SU-DHL-6 (cell line): ENCODE results near the gene DMBX1.

Source experiments
- H2AFZ ChIP-seq: fragments of 200-600 bp; sonication (generic); 2 replicates; pipeline ENCODE4 v1.6.1; 2014; ENCODE audit warnings: low read depth, mild to moderate bottlenecking, moderate library complexity, mixed read lengths, antibody characterized with exemption, low read length; ENCODE audit not compliant: severe bottlenecking
- H3F3A ChIP-seq: fragments of 200-600 bp; shearing (Covaris generic); 2 replicates; pipeline ENCODE4 v1.6.0; 2016; ENCODE audit warnings: antibody characterized with exemption, mild to moderate bottlenecking; ENCODE audit not compliant: insufficient read depth
- H3K27ac ChIP-seq: fragments of 200-600 bp; sonication (generic); 2 replicates; pipeline ENCODE4 v1.5.1; 2016; ENCODE audit warnings: low read depth, mild to moderate bottlenecking, low read length, moderate library complexity, mixed read lengths
- H3K27me3 ChIP-seq: fragments of 200-600 bp; sonication (generic), shearing (Covaris generic); 2 replicates; pipeline ENCODE4 v1.6.0; 2014; ENCODE audit warnings: mild to moderate bottlenecking, low read length
- H3K36me3 ChIP-seq: fragments of 200-600 bp; sonication (generic); 2 replicates; pipeline ENCODE4 v1.6.1; 2014; ENCODE audit warnings: mild to moderate bottlenecking, low read length, mixed read lengths
- H3K4me2 ChIP-seq: fragments of 300-600, 200-600 bp; shearing (Covaris generic), sonication (generic); 2 replicates; pipeline ENCODE4 v1.6.0; 2014; ENCODE audit warnings: low read length, low read depth, mild to moderate bottlenecking; ENCODE audit not compliant: poor library complexity, severe bottlenecking
- H3K4me3 ChIP-seq: fragments of 200-600 bp; sonication (generic); 2 replicates; pipeline ENCODE4 v1.5.1; 2014; ENCODE audit warnings: antibody characterized with exemption, low read length, mild to moderate bottlenecking, mixed read lengths; ENCODE audit not compliant: insufficient read depth, poor library complexity, severe bottlenecking
- H3K79me2 ChIP-seq: fragments of 200-600 bp; sonication (generic); 2 replicates; pipeline ENCODE4 v1.6.1; 2014; ENCODE audit warnings: mild to moderate bottlenecking, low read length, moderate library complexity; ENCODE audit not compliant: insufficient read depth
- H3K9ac ChIP-seq: fragments of 200-600 bp; sonication (generic); 2 replicates; pipeline ENCODE4 v1.7.0; 2014; ENCODE audit warnings: mild to moderate bottlenecking, low read length
- H3K9me2 ChIP-seq: fragments of 200-600 bp; sonication (generic); replicated peaks from 2 replicates; pipeline ENCODE4 v1.6.1; 2014; ENCODE audit warnings: low read length; ENCODE audit not compliant: insufficient read depth
- H3K9me3 ChIP-seq: fragments of 200-600 bp; sonication (generic); 2 replicates; pipeline ENCODE4 v1.6.1; 2014; ENCODE audit warnings: low read length, mixed read lengths; ENCODE audit not compliant: insufficient read depth
- H4K20me1 ChIP-seq: fragments of 200-600 bp; sonication (generic); 2 replicates; pipeline ENCODE4 v1.6.1; 2014; ENCODE audit warnings: low read depth, mild to moderate bottlenecking, antibody characterized with exemption, low read length, moderate library complexity, mixed read lengths
- CTCF ChIP-seq: fragments of 200-600 bp; sonication (generic); IDR thresholded peaks from one replicate; pipeline ENCODE4 v1.5.1; 2017; ENCODE audit warnings: antibody characterized with exemption, mild to moderate bottlenecking, low read length, moderate library complexity; ENCODE audit not compliant: insufficient read depth, poor library complexity, severe bottlenecking
- EZH2phosphoT487 ChIP-seq: fragments of 200-600 bp; sonication (generic), shearing (Covaris generic); conservative IDR thresholded peaks from 2 replicates; pipeline ENCODE4 v1.6.1; 2018; ENCODE audit warnings: mild to moderate bottlenecking, antibody characterized with exemption, low read length, moderate library complexity, mixed read lengths

DMBX1 gene

GRCh38 chr1:46503421-46503820 is 13.8 kb downstream of the DMBX1 start:
- no peaks in the 10 kb centered on the region for H3F3A ChIP-seq
- no peaks in the 10 kb centered on the region for H3K27me3 ChIP-seq
- H3K9me3 ChIP-seq, result no peaks in the 10 kb centered on the region
- no peaks in the 10 kb centered on the region for H4K20me1 ChIP-seq
- H2AFZ ChIP-seq, result no peak overlapping the region
- no peak overlapping the region for H3K4me3 ChIP-seq
- H3K36me3 ChIP-seq, result no peaks in the 10 kb centered on the region
- H3K4me2 ChIP-seq, result no peak overlapping the region
- TF ChIP-seq CTCF (no peak), EZH2phosphoT487 (no peak)
- H3K9me2 ChIP-seq, result no peaks in the 10 kb centered on the region
- H3K27ac ChIP-seq, result no peak overlapping the region
- H3K9ac ChIP-seq, result no peak overlapping the region
- no peaks in the 10 kb centered on the region for H3K79me2 ChIP-seq

- no peaks in the 10 kb centered on the region for H3F3A ChIP-seq
- H3K9me3 ChIP-seq, result no peaks in the 10 kb centered on the region
- no peaks in the 10 kb centered on the region for H4K20me1 ChIP-seq
- no peaks in the 10 kb centered on the region for H3K9me2 ChIP-seq
- H3K4me3 ChIP-seq, result no peak overlapping the region
- no peak overlapping the region for H3K27ac ChIP-seq
- H3K4me2 ChIP-seq, result no peak overlapping the region
- H2AFZ ChIP-seq, result no peak overlapping the region
- no peaks in the 10 kb centered on the region for H3K79me2 ChIP-seq
- H3K27me3 ChIP-seq, result no peaks in the 10 kb centered on the region
- H3K9ac ChIP-seq, result no peak overlapping the region
- no peaks in the 10 kb centered on the region for H3K36me3 ChIP-seq
- TF ChIP-seq EZH2phosphoT487, result no peak
- no peak for TF ChIP-seq CTCF
Observed at GRCh38 chr1:46506470-46507219, 17.0 kb downstream of the DMBX1 start.

- no peaks in the 10 kb centered on the region for H3F3A ChIP-seq
- no peaks in the 10 kb centered on the region for H4K20me1 ChIP-seq
- no peaks in the 10 kb centered on the region for H3K27me3 ChIP-seq
- H3K4me3 ChIP-seq, result no peak overlapping the region
- H3K4me2 ChIP-seq, result no peak overlapping the region
- no peaks in the 10 kb centered on the region for H3K9me2 ChIP-seq
- TF ChIP-seq CTCF (no peak), EZH2phosphoT487 (no peak)
- no peak overlapping the region for H3K27ac ChIP-seq
- no peak overlapping the region for H2AFZ ChIP-seq
- H3K79me2 ChIP-seq, result no peaks in the 10 kb centered on the region
- no peak overlapping the region for H3K9ac ChIP-seq
- H3K9me3 ChIP-seq, result no peaks in the 10 kb centered on the region
- H3K36me3 ChIP-seq, result no peaks in the 10 kb centered on the region
Observed at GRCh38 chr1:46508757-46509156, 19.1 kb downstream of the DMBX1 start.
